GM19023 (cell line): ENCODE data around the gene C11orf68.
A peak's percentile ranks its signal among the peaks of the same experiment; 100 is the strongest.
"Not testable (repeated sequence)": the region's sequence is repeated elsewhere in the genome, so short reads cannot be mapped to it uniquely, and the experiment has no call there.

Experiments
- ATAC-seq: cut with Tn5 transposase; IDR thresholded peaks from one replicate; pipeline ENCODE4 v1.9.1; 2021; ENCODE audit warnings: mild to moderate bottlenecking, moderate library complexity; ENCODE audit not compliant: unreplicated experiment

The C11orf68 gene

GRCh38 chr11:65915101-65915820 is 3.6 kb downstream of the C11orf68 start:
- no peak for ATAC-seq

- no peak for ATAC-seq
Measured at GRCh38 chr11:65912845-65913244, 6.0 kb downstream of the C11orf68 start.

DNA sequence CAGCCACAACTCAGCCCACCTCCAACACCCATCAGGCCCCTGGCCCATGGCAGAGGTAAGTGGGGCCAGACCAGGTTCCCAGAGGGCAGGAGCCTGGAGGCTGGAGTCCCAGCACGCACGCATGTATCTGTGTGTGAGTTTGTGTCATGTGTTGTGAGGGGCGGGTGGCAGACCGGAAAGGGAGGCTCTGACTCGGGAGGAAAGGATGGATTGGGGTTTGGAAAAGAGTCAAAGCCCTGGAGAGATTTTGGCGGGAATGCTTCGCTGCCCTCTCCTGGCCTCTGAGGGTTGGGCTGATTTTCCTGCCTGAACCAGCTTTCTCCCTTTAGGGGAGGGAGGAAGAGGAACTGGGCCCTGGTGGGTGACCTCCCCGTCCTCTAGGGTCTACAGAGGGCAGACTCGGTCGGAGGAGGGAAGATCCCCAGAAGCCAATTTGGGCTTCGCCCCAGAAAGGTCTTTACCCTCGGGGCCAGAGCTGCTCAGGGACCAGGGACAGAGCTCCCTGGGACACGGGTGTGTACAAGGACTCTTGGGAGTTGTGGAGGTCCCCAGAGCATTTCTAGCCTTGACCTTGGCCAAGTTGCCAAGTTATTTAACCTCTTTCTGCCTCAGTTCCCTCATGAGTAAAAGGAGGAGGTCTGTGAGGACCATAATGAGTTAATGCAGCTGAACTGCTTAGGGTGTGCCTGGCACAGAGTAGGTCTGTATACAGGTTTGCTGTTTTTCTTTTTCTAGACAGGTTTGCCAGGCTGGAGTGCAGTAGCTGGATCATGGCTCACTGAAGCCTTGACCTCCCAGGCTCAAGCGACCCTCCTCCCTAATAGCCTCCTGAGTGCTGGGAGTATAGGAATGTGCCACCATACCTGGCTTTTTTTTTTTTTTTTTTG is 6.9 kb downstream of the C11orf68 start:
- ATAC-seq: no peak

- ATAC-seq: no peak
Measured at GRCh38 chr11:65907878-65908277, 11.0 kb downstream of the C11orf68 start.

GRCh38 chr11:65906602-65907001 is 12.3 kb downstream of the C11orf68 start:
- no peak for ATAC-seq

GRCh38 chr11:65903715-65904114 is 15.1 kb downstream of the C11orf68 start:
- ATAC-seq: no peak

DNA sequence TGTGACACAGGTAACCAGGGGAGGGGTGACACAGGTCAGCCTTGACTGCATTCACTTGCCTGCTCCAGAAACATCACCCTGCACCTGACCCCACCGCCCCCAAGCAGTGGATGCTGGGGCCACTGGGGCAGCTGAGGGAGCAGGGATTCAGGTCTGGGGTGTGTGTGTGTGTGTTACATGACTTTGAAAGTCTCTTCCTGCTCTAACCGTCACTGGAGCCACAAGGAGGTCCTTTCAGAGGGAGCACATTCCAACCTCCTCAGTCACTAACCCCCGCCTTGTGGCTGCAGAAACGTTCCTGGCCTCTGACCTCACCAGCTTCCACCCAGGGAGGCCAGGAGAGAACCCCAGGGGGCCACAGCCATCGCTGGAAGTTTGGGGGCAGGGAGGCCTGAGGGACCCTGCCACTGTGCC is 15.8 kb downstream of the C11orf68 start:
- ATAC-seq: no peak

GRCh38 chr11:65900899-65901180 is 18.0 kb downstream of the C11orf68 start:
- ATAC-seq: no peak

DNA sequence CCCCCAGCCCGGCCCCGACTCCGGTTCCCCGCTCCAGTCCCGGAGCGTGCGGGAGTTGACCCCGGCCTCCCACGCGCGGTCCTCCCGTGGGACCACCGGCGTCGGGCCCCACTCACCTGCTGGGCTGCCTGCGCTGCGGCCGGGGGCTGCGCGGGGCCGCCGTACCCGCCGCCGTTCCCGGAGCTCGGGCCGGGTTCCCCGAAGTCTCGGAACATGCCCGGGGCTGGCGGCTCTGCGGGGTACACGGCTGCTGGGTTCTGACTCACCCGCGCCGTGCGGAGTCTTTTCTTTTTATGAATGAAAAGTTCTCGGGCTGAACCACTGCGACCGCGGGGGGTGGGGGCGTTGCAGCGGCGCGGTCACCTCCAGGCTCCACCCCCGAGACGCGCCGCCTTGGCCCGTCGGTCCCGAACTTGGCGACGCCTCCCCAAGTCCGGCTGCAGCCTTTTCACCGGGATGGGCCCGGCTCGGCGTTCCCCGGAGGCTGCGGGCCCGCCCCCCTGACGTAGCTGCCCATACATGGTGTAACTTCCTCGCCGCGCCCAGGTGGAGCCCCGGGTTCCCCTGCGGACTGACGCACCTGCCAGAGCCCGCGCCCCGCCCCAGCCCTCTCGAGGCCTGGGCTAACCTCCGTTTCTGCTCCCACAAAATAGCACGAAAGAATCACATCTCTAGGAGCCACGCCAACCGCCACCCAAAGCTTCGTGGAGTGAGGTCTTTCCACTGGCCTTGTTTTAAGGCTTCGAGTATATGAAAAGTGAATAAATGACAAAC is 18.6 kb downstream of the C11orf68 start, which contains the start of gene FOSL1:
Gene FOSL1 (minus strand): TSS at position 264 of the 774 bp plus-strand sequence. CDS start 49 bp downstream, at position 215.
- peak; percentile 81 for ATAC-seq

DNA sequence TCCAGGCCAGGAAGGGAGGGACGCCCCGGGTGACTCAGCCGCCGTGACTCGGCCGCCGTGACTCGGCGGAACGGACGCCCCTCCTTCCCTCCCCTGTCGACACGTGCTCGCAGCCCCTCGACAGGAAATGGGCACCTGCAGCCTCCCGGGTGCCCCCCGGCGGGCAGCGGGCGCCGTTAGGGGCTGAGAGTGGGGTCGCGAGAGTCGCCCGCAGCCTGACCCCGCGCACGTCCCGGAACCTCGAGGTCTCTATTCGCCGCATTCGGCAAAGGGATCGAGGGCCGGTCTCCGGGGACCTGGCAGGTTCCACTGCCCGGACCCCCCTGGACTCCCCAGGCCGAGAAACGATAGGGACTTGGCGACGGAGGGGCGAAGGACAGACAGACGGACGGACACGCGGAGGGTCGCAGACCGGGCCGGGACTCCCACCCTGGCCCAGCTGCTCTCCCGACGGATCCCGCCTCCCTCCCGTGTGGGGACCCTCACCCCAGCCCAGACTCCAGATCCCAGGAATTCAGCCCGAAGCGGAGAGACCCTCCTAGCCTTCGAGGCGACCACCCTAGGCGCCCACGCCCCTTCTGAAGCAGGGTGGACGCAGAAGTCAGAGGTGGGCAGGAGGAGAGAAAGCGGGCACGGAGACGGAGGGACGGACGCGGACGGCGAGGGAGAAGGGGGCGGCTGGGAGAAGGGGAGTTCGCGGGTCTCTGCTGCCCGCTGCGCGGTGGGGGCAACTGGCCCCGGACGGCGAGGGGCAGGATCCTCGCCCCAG is 19.3 kb downstream of the C11orf68 start:
- ATAC-seq: no peak

DNA sequence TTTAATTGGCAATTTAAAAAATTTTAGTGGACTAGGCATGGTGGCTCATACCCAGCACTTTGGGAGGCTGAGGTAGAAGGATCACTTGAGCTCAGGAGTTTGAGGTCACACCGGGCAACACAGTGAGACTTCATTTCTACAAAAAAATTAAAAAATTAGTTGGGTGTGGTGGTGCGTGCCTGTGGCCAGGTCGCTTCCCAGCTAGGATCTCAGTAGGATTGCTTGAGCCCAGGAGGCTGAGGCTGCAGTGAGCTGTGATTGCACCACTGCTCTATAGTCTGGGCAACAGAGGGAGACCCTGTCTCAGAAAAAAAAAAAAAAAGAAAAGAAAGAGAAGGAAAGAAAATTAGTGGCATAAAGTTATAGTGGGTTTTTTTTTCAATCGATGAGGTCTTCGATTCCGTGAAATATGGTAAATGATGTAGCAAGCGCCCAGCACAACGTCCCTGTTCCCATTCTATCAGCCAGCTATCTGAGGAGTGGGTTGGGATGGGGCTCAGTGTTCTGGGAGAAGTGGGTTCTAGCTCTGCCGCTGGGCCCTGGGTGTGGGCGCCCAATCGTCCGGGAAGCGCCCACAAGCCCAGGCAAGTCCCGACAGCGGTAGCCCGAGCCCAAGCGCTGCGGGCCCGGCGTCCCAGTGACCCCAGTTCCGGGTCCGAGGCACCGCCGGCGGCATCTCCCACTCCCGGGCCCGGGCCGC is 20.1 kb downstream of the C11orf68 start:
- no peak for ATAC-seq

DNA sequence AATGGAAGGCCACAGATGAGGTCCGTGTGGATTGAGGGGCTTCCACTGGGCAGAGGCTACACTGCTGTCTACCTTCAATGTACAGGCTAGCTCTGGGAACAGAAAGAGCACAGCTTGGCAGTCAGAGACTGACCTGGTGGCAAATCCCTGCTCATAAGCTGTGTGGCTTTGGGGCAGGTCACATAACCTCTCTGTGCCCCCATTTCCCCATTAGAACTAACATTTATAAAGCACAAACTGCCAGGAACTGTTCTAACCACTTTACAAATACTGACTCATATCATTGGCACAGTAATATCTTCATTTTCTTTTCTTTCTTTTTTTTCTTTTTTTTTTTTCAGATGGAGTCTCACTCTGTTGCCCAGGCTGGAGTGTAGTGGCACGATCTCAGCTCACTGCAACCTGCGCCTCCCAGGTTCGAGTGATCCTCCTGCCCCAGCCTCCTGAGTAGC is 21.8 kb downstream of the C11orf68 start:
- ATAC-seq: no peak

DNA sequence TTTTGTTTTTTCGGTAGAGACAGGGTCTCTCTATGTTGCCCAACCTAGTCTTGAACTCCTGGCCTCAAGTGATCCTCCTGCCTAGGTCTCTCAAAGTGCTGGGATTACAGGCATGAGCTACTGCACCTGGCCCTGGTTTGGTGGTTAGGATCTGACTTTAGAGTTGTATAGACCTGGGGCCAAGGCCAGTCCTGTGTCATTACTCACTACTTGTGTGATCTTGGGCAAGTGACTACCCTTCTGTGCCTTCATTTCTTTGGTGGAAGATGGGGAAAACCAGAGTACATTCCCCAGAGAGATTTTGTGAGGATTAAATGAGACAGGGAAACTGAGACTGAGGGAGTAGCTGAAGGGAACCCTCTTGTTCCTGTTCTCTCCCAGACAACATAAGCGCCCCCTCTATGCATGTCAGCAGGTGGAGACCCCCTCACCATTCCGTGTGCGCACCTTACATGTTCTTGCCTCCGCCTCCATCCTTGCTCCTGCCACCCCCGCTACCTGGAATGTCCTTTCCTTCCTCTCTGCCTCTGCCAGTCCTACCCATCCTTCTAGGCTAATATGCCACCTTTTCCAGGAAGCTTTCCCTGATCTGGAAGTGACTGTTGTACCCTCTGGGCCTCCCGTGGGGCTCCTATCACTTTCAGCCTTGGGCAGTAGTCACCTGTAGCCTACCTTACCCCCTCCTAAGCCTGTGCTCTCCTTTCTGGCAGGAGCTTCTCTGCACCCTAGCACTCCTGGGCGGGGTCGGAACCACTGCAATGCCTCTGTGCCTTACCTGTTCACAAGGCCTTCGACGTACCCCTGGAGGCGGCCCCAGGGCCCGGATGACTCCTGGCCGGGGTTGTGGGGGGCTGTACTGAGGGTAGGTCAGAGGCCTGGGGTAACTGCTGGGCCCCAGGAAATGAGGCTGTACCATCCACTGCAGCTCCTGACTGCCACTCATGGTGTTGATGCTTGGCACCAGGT is 22.5 kb downstream of the C11orf68 start:
- ATAC-seq: no peak

DNA sequence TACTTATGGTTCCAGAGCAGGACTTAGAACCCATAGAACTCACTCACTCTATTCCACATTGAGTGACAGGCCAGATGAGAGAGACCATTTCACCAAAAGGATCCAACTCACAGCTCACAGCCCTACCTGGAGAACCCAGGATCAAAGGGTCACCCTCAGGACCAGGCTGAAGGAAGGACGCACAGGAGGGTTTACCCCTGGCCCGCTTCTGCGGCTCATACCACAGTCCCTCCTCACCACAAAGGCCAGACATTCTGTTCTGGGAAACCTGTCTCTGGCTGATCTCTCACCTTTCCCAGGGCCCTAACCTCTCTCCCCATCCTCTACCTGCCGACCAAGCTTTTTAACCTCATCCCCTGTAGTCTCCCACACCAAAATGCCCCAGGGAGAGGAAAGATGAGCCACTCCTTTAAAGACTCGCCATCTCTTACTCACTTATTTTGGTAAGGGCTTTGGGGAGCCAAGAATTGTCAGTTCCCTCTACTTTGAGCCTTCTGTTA is 23.3 kb downstream of the C11orf68 start:
- ATAC-seq: no peak

- ATAC-seq: no peak
Measured at GRCh38 chr11:65894034-65894591, 24.7 kb downstream of the C11orf68 start.

GRCh38 chr11:65892661-65893317 is 26.1 kb downstream of the C11orf68 start:
- ATAC-seq: no peak

DNA sequence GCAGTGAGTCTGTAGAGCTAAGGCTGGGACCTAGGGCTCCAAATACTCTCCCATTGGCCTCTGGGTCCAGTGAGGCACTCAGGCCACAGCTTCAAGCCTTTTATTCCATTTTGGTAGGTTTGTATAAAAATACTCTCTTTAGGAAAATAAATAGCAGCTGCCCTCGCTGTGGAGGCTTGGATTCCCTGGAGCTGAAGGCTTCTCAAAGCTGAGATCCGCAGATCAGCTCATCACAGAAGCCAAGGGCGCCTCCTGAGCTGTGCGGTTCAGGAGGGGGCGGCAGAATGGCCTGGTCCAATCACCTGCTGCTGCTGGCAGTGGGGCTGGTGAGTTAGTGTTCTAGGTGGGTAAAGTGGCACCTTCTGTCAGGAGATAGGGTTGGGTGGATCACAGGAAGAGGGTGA is 26.7 kb downstream of the C11orf68 start:
- not testable (repeated sequence) for ATAC-seq
